EL (cell line): ENCODE results near the gene HSFY1.
"Not testable (repeated sequence)": the region's sequence is repeated elsewhere in the genome, so short reads cannot be mapped to it uniquely, and the experiment has no call there.

Source experiments
- DNase-seq: peaks from one replicate; pipeline ENCODE4 v3.0.0-alpha.2; 2016

HSFY1 gene

GRCh38 chrY:18546420-18546819 lies at the start of gene HSFY1:
Gene HSFY1 (plus strand): TSS chrY:18546720. CDS start chrY:18546788, 68 bp downstream.
- DNase-seq, result not testable (repeated sequence)

- not testable (repeated sequence) for DNase-seq
Observed at GRCh38 chrY:18504266-18504665, 42.3 kb upstream of the HSFY1 start.

- DNase-seq, result not testable (repeated sequence)
Observed at GRCh38 chrY:18530995-18531655, 15.4 kb upstream of the HSFY1 start.

GRCh38 chrY:18538952-18539351 lies 7.6 kb upstream of the HSFY1 start:
- DNase-seq, result not testable (repeated sequence)

- DNase-seq, result not testable (repeated sequence)
Observed at GRCh38 chrY:18553132-18553531, 6.6 kb downstream of the HSFY1 start.

GRCh38 chrY:18565915-18566314 lies 19.4 kb downstream of the HSFY1 start:
- not testable (repeated sequence) for DNase-seq
